ENCODE results near the gene IL1RAPL2.

DNA sequence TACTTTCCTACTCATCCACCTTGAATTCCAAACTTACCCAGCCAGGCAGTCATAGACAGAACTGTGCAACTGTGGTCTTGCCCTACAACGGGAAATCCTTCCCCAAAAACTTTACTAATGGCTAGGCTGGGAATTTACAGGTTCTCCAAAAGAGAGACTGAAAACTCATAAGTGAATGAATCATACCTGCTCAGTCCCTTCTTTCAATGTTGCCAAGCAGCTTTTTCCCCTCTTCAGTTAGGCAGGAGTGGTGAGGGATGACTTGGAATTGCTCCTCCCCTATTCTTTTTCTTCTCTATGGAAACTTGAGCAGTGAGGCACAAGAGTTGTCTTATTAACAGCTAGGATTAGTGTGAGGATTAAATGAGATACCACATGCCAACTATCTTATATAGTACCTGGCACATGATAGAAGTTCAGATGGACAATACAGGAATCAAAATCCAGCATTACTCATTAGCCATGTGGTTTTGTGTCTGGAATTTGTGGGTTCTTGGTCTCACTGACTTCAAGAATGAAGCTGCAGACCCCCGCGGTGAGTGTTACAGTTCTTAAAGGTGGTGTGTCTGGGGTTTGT, 548.6 kb downstream of the IL1RAPL2 start:
- TF ChIP-seq CTCF (IDR thresholded peaks at IDR 0.05; ENCODE audit: low read depth, low read length, poor library complexity, severe bottlenecking) (no peak), EZH2phosphoT487 (IDR thresholded peaks at IDR 0.05; ENCODE audit: borderline replicate concordance, low read length) (no peak)

Measured in DOHH2 (cell line).